ENCODE measurements around the gene BICRA.
"Not testable (repeated sequence)": the region's sequence is repeated elsewhere in the genome, so short reads cannot be mapped to it uniquely, and the experiment has no call there.

BICRA gene

DNA sequence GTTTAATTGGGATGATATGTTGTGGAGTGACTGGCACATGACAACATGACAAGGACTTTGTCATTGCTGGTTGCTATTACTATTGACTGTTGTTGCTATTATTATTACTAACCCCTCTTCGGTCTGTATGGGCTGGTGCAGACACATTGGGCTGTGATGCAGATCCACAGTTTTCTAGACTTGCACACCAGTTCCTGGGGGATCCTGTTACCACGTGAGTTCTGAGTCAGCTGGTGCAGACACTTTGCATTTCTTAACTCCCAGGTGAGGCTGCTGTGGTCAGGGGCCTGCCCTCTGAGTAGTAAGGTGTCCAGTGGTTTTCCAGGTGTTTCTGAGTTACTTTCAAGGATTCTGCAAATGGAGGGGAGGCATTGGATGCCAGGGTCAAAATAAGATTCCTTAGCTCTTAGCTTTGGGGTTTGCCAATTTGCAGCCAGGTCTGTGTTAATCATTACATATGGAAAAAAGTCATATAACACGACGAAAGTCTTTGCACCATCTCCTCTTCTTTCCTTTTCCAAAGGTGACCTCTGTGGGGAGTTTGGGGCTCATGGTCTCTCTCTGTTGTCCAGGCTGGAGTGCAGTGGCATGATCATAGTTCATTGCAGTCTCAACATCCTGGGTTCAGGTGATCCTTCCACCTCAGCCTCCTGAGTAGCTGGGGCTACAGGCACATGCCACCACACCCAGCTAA, 19.3 kb downstream of the BICRA start:
- TF ChIP-seq, protein P1, sequence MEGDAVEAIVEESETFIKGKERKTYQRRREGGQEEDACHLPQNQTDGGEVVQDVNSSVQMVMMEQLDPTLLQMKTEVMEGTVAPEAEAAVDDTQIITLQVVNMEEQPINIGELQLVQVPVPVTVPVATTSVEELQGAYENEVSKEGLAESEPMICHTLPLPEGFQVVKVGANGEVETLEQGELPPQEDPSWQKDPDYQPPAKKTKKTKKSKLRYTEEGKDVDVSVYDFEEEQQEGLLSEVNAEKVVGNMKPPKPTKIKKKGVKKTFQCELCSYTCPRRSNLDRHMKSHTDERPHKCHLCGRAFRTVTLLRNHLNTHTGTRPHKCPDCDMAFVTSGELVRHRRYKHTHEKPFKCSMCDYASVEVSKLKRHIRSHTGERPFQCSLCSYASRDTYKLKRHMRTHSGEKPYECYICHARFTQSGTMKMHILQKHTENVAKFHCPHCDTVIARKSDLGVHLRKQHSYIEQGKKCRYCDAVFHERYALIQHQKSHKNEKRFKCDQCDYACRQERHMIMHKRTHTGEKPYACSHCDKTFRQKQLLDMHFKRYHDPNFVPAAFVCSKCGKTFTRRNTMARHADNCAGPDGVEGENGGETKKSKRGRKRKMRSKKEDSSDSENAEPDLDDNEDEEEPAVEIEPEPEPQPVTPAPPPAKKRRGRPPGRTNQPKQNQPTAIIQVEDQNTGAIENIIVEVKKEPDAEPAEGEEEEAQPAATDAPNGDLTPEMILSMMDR (IDR thresholded peaks at IDR 0.05; ENCODE audit: low read depth, low read length): no peak
- in situ Hi-C loops (cut with HindIII; ENCODE audit: low sequenced_read_pairs): no loop called here
- DNase-seq (ENCODE audit: low read depth, low spot score): no peak
- H3K4me3 ChIP-seq (ENCODE audit: low read depth, low read length): no peak overlapping the region

GRCh38 chr19:47630594-47630993, 21.7 kb downstream of the BICRA start:
- H3K4me3 ChIP-seq (ENCODE audit: low read depth, low read length): no peak overlapping the region
- DNase-seq (ENCODE audit: low read depth, low spot score): no peak
- TF ChIP-seq, protein P1 (IDR thresholded peaks at IDR 0.05; ENCODE audit: low read depth, low read length): no peak
- in situ Hi-C loops (cut with HindIII; ENCODE audit: low sequenced_read_pairs): no loop called here

- TF ChIP-seq, protein P1 (IDR thresholded peaks at IDR 0.05; ENCODE audit: low read depth, low read length): no peak
- no peak for DNase-seq (ENCODE audit: low read depth, low spot score)
- no peak overlapping the region for H3K4me3 ChIP-seq (ENCODE audit: low read depth, low read length)
- in situ Hi-C loops (cut with HindIII; ENCODE audit: low sequenced_read_pairs): no loop called here
Measured at GRCh38 chr19:47631681-47632446, 22.9 kb downstream of the BICRA start.

- TF ChIP-seq, protein P1 (IDR thresholded peaks at IDR 0.05; ENCODE audit: low read depth, low read length): no peak
Measured at GRCh38 chr19:47633517-47633916, 24.6 kb downstream of the BICRA start.

GRCh38 chr19:47633996-47634395, 25.1 kb downstream of the BICRA start:
- in situ Hi-C loops (cut with HindIII; ENCODE audit: low sequenced_read_pairs): no loop called here
- DNase-seq (ENCODE audit: low read depth, low spot score): no peak
- no peak overlapping the region for H3K4me3 ChIP-seq (ENCODE audit: low read depth, low read length)
- TF ChIP-seq, protein P1 (IDR thresholded peaks at IDR 0.05; ENCODE audit: low read depth, low read length): no peak

More at GRCh38 chr19:47633517-47633916, 24.6 kb downstream of the BICRA start:
- in situ Hi-C loops (cut with HindIII; ENCODE audit: low sequenced_read_pairs): no loop called here
- H3K4me3 ChIP-seq (ENCODE audit: low read depth, low read length): no peak overlapping the region
- no peak for DNase-seq (ENCODE audit: low read depth, low spot score)

DNA sequence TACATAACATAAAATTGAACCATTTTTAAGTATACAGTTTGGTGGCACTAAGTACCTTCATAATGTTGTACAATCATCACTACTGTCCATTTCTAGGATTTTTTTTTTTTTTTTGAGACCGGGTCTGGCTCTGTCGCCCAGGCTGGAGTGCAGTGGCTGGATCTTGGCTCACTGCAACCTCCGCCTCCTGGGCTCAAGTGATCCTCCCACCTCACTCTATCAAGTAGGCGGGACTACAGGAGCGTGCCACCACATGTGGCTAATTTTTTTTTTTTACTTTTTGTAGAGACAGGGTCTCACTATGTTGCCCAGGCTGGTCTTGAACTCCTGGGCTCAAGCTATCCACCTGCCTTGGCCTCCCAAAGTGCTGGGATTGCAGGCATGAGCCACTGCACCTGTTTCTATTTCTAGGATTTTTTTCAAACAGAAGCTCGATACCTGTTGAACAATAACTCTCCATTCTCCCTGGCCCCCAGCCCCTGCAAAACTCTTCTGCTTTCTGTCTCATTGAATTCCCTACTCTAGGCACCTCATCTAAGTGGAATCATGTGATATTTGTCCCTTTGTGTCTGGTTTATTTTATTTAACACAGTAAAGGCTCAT, 26.3 kb downstream of the BICRA start:
- in situ Hi-C loops (cut with HindIII; ENCODE audit: low sequenced_read_pairs); DNase-seq (ENCODE audit: low read depth, low spot score); H3K4me3 ChIP-seq (ENCODE audit: low read depth, low read length): not testable (repeated sequence)

- in situ Hi-C loops (cut with HindIII; ENCODE audit: low sequenced_read_pairs): no loop called here
- TF ChIP-seq, protein P1 (IDR thresholded peaks at IDR 0.05; ENCODE audit: low read depth, low read length): no peak
Measured at GRCh38 chr19:47637550-47637949, 28.6 kb downstream of the BICRA start.

More at GRCh38 chr19:47637550-47637949, 28.6 kb downstream of the BICRA start:
- no peak for DNase-seq (ENCODE audit: low read depth, low spot score)
- H3K4me3 ChIP-seq (ENCODE audit: low read depth, low read length): no peak overlapping the region

All from astrocyte of the spinal cord (primary cell).